Activated T-helper 1 cell treated with anti-CD3 and anti-CD28 coated beads, Interleukin-12 subunit alpha, Interleukin-12 subunit beta, Interleukin-2, Interleukin-4 antibody, amounts not matched to agents 30 ng/mL and 10 ng/mL and 1 ng/mL, durations not matched to agents 14 hours and 24 hours and 36 hours (primary cell): ENCODE results near the gene ONECUT3. TPM values are rescaled to one million over a fixed set of nuclear protein-coding genes. Genes with fewer than 3 reads are reported as not detected.

Experiments
- DNase-seq: peaks from one replicate; pipeline ENCODE4 v3.0.0; 2021; ENCODE audit warnings: low spot score
- H3K27ac Mint-ChIP-seq: one replicate; pipeline ENCODE4 v1.8.0; 2021; ENCODE audit warnings: mild to moderate bottlenecking, mixed read lengths
- H3K27me3 Mint-ChIP-seq: one replicate; pipeline ENCODE4 v1.8.0; 2022; ENCODE audit warnings: mild to moderate bottlenecking, moderate library complexity, mixed read lengths; ENCODE audit not compliant: insufficient read depth
- H3K36me3 Mint-ChIP-seq: one replicate; pipeline ENCODE4 v1.8.0; 2021; ENCODE audit warnings: low read depth, mixed read lengths
- H3K4me1 Mint-ChIP-seq: one replicate; pipeline ENCODE4 v1.8.0; 2021; ENCODE audit warnings: low read depth, mixed read lengths
- H3K4me3 Mint-ChIP-seq: one replicate; pipeline ENCODE4 v1.8.0; 2021; ENCODE audit warnings: mild to moderate bottlenecking, moderate library complexity, mixed read lengths
- H3K9me3 Mint-ChIP-seq: one replicate; pipeline ENCODE4 v1.8.0; 2021; ENCODE audit warnings: mixed read lengths
- intact Hi-C: fragments of 100-400 bp; cut with micrococcal nuclease; formaldehyde crosslinking; loops from one replicate; pipeline ENCODE4 v1.15.1; 2024
- total RNA-seq: library from RNA; stranded (reverse); gene quantifications from 2 replicates; pipeline ENCODE4 v1.2.3, GENCODE V29; 2022

The ONECUT3 gene
- total RNA-seq, 1 donor from 2014 or later: not detected

GRCh38 chr19:1814833-1815604 is 61.7 kb downstream of the ONECUT3 start:
- Mint-ChIP-seq H3K4me3 (no peak overlapping the region), H3K36me3 (peaks cover 6% of the 10 kb centered on the region), H3K27ac (no peak overlapping the region), H3K4me1 (peaks cover 18% of the 10 kb centered on the region), H3K9me3 (no peaks in the 10 kb centered on the region), H3K27me3 (no peaks in the 10 kb centered on the region)
- no peak for DNase-seq
- intact Hi-C loops: no loop called here

DNA sequence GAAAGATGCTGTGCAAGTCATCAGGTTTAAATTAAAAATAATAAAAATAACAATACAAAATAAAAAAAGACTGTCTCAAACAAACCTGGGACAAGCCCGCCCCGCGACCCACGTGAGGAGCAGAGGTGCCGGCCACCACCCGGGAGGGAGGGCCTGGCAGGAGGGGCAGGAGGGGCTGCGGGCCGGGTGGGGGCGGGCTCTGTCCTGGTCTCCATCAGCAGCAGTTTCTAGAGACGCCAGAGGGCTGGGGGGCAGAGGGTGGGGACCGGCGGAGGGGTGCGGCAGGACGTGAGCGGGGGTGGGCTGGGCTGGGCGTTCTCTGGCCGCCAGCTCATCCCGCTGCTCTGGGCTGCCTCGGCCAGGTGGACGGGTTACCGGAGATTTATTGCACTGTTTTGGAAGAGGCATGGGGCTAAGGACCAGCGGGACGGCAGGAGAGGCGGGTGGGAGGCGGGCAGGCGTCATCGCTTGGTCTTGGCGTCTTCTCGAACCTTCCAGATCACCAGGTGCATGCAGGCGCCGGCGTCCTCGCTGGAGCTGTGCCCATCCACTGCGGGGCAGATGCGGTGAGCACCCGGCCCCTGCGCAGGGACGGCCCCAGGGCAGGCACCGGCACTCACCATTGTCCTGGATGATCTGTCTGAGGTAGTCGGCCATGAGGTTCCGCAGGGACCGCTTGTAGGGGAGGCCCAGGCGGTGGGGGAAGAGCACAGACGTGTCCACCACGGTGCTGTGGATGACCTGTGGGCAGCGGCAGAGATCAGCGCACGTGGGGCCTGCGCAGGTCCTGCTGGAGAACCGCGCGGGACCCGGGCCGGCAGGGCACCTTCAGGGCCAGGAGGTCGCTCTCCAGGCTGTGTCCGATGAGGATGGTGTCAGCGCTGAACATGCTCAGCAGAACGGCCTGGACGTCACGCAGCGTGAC is 62.6 kb downstream of the ONECUT3 start:
- Mint-ChIP-seq H3K27ac (no peak overlapping the region), H3K36me3 (peaks cover 10% of the 10 kb centered on the region), H3K4me3 (no peak overlapping the region), H3K9me3 (no peaks in the 10 kb centered on the region), H3K27me3 (no peaks in the 10 kb centered on the region), H3K4me1 (peaks cover 18% of the 10 kb centered on the region)
- intact Hi-C loops: no loop called here
- no peak for DNase-seq

GRCh38 chr19:1816530-1817298 is 63.4 kb downstream of the ONECUT3 start:
- H3K4me1 Mint-ChIP-seq: peaks cover 10% of the 10 kb centered on the region
- DNase-seq: no peak
- H3K4me3 Mint-ChIP-seq: no peak overlapping the region
- no peak overlapping the region for H3K27ac Mint-ChIP-seq
- intact Hi-C loops: no loop called here
- H3K27me3 Mint-ChIP-seq: no peaks in the 10 kb centered on the region
- no peaks in the 10 kb centered on the region for H3K9me3 Mint-ChIP-seq
- H3K36me3 Mint-ChIP-seq: peaks cover 11% of the 10 kb centered on the region

DNA sequence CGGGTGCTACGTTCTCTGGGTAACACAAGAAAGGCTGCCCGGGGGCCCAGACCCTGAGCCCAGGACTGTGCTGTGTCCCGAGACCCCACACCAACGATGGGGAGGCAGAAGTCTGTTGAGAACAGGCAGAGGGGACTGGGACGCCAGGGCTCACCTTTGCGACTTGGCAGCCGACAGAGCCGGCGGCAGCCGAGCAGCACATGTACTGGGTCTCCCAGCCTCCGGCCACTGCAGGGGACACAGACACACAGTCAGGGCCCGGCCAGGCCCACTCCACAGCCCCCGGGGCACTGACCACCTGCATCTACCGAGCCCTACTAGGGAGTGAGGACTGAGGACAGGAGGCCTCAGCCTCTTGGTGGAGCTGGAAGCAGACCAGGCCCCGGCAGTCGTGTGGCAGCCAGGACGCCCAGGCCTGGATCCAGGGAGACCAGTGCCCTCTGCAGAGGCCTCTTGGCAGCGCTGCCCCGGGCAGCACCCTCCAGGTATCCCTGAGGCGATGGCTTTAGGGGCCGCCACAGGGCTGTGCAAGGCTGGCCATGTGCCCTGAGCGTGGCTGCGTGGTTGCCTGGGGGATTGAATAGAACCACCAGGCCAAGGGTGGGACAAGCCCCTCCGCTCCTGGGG is 64.4 kb downstream of the ONECUT3 start:
- no peak for DNase-seq
- Mint-ChIP-seq H3K27me3 (no peaks in the 10 kb centered on the region), H3K36me3 (peaks cover 11% of the 10 kb centered on the region), H3K4me1 (peaks cover 6% of the 10 kb centered on the region), H3K27ac (no peak overlapping the region), H3K4me3 (no peak overlapping the region), H3K9me3 (no peaks in the 10 kb centered on the region)
- intact Hi-C loops: no loop called here

- H3K36me3 Mint-ChIP-seq: peaks cover 11% of the 10 kb centered on the region
- no peaks in the 10 kb centered on the region for H3K27me3 Mint-ChIP-seq
- H3K9me3 Mint-ChIP-seq: no peaks in the 10 kb centered on the region
- no peak overlapping the region for H3K27ac Mint-ChIP-seq
- no peak for DNase-seq
- intact Hi-C loops: no loop called here
- H3K4me1 Mint-ChIP-seq: no peaks in the 10 kb centered on the region
- no peak overlapping the region for H3K4me3 Mint-ChIP-seq
These were observed 65.4 kb downstream of the ONECUT3 start for GRCh38 chr19:1818549-1819195.

DNA sequence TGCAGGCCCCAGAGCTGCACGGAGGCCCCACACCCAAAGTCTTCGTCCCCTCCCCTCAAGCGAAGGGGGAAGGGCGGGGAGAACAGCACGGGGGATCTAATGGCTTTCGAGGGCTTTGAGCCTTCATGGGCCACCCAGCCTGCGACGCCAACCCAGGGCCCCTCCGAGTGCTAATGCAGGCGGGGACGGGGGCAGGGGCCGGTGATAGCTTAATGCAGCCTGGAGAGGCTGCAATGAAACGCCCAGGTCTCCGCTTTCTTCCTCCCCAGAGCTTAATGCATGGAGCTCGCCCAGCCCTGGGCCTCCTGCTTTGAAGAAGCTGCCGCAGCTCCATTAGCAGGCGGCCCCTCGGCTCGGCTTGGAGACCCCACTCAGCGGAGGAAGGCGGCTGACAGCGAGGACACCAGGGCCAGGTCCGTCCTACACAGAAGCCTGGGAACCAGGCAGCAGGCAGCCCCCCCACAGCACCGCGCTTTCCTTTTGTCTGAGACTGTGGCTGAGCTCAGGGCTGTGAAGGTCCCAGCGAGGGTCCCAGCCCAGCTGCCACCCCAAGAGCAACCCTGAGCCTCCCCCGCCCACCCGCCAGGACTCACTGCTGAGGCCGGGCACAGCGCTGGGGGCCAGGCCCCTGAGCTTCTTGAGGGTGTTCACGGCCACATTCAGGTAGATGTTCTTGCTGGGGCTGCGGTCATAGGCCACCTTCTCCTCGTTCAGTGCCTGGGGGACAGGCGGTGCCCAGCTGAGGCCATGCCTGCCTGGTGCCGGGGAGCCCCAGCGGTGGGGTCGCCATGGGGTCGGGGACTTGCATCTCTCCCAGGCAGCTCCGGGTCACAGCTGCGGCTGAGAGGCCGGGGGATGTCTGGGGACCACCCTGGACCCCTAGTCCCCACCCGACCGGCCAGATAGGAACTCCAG is 66.3 kb downstream of the ONECUT3 start:
- Mint-ChIP-seq H3K4me3 (no peak overlapping the region), H3K27me3 (no peaks in the 10 kb centered on the region)

GRCh38 chr19:1822210-1822609 is 68.9 kb downstream of the ONECUT3 start:
- intact Hi-C loops: no loop called here
- Mint-ChIP-seq H3K4me3 (no peak overlapping the region), H3K9me3 (no peaks in the 10 kb centered on the region), H3K27me3 (no peaks in the 10 kb centered on the region), H3K36me3 (peaks cover 12% of the 10 kb centered on the region), H3K27ac (no peak overlapping the region), H3K4me1 (no peaks in the 10 kb centered on the region)
- DNase-seq: no peak

More for the DNA sequence above, 66.3 kb downstream of the ONECUT3 start:
- Mint-ChIP-seq H3K36me3 (peaks cover 11% of the 10 kb centered on the region), H3K27ac (no peak overlapping the region), H3K4me1 (no peaks in the 10 kb centered on the region), H3K9me3 (no peaks in the 10 kb centered on the region)
- intact Hi-C loops: no loop called here
- no peak for DNase-seq

DNA sequence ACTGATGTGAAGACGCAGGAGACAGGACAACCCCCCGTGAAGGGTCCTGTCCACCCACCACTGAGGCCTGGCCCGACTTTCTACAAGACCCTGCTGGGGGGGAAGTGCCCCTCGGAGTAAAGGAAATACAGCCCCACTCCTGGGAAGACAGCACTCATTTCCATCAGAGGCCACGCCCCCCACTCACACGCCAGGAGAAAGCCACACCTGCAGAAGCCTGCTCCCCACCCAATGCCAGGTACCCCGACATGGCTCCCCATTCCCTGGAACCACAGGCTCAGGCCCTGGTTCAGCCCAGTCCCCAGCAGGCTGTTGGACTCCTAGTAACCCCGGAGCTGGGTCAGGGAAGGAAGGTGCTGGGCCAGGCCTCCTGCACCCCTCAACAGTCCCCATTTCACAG is 69.7 kb downstream of the ONECUT3 start:
- intact Hi-C loops: no loop called here
- no peaks in the 10 kb centered on the region for H3K4me1 Mint-ChIP-seq
- no peak overlapping the region for H3K27ac Mint-ChIP-seq
- H3K36me3 Mint-ChIP-seq: peaks cover 11% of the 10 kb centered on the region
- H3K4me3 Mint-ChIP-seq: no peak overlapping the region
- no peak for DNase-seq
- no peaks in the 10 kb centered on the region for H3K27me3 Mint-ChIP-seq
- H3K9me3 Mint-ChIP-seq: no peaks in the 10 kb centered on the region

GRCh38 chr19:1823539-1824251 is 70.4 kb downstream of the ONECUT3 start:
- peaks cover 9% of the 10 kb centered on the region for H3K36me3 Mint-ChIP-seq
- no peak overlapping the region for H3K27ac Mint-ChIP-seq
- H3K9me3 Mint-ChIP-seq: no peaks in the 10 kb centered on the region
- H3K4me3 Mint-ChIP-seq: no peak overlapping the region
- no peaks in the 10 kb centered on the region for H3K27me3 Mint-ChIP-seq
- no peak for DNase-seq
- H3K4me1 Mint-ChIP-seq: no peaks in the 10 kb centered on the region
- intact Hi-C loops: no loop called here

- Mint-ChIP-seq H3K9me3 (no peaks in the 10 kb centered on the region), H3K4me3 (no peak overlapping the region), H3K4me1 (no peaks in the 10 kb centered on the region), H3K27me3 (no peaks in the 10 kb centered on the region), H3K36me3 (peaks cover 9% of the 10 kb centered on the region), H3K27ac (no peak overlapping the region)
- no peak for DNase-seq
- intact Hi-C loops: no loop called here
These were observed 70.9 kb downstream of the ONECUT3 start for GRCh38 chr19:1824252-1824622.
